ENCODE data around the gene ICOSLG. TPM values are rescaled to one million over a fixed set of nuclear protein-coding genes. Genes with fewer than 3 reads are reported as not detected.
"Not testable (repeated sequence)": the region's sequence is repeated elsewhere in the genome, so short reads cannot be mapped to it uniquely, and the experiment has no call there.

The ICOSLG gene, protein sequence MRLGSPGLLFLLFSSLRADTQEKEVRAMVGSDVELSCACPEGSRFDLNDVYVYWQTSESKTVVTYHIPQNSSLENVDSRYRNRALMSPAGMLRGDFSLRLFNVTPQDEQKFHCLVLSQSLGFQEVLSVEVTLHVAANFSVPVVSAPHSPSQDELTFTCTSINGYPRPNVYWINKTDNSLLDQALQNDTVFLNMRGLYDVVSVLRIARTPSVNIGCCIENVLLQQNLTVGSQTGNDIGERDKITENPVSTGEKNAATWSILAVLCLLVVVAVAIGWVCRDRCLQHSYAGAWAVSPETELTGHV
- total RNA-seq, result 5.3 TPM

DNA sequence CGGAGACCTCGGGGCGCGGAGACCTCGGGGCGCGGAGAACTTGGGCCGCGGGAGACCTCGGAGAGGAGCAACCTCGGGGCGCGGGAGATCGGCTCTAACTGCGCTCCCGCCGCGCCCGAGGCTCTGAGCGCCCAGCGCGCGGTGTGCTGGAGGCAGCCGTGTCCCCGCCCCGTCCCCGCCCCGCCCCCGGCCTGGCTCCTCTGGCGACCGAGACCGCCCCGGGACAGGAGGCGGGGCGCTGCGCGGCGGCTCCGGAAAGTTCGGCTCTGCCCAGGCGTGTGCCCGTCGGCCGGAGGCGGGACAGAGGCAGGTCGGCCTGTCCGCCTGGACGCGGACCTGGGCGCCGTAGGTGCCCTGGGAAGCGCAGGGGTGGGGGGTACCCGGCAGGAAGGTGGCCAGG is at the start of gene ICOSLG:
TSS of gene ICOSLG (minus strand) at position 102 of the 400 bp plus-strand sequence. CDS start 126 bp downstream, outside the sequence.
- peak; percentile 76 for ATAC-seq
- DNase-seq (ENCODE audit: low spot score); intact Hi-C loops (cut with DNase I): not testable (repeated sequence)

DNA sequence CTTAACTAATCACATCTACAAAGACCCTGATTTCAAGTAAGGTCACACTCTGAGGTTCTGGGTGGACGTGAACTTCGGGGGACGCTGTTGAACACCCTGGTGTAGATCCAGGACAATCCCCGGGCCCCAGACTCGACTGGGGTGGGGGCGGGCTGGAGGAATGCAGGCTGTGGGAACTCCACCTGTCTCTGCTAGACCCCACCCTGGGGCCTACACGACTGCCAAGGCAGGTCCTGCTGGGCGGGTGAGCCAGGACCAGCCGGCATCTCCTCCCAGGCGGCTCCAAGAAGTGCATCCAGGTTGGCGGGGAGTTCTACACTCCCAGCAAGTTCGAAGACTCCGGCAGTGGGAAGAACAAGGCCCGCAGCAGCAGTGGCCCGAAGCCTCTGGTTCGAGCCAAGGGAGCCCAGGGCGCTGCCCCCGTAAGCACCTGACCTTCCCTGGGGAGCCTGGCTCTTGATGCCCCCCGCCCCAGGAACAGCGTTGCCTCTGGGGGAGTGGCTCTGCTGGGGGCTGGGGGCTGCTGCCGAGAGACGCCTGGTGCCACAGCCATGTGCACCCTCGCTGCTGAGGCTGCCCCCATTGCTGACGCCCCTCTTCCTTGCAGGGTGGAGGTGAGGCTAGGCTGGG is 48.8 kb upstream of the ICOSLG start:
- ATAC-seq (no peak), DNase-seq (ENCODE audit: low spot score) (no peak)
- intact Hi-C loops (cut with DNase I), result no loop called here

DNA sequence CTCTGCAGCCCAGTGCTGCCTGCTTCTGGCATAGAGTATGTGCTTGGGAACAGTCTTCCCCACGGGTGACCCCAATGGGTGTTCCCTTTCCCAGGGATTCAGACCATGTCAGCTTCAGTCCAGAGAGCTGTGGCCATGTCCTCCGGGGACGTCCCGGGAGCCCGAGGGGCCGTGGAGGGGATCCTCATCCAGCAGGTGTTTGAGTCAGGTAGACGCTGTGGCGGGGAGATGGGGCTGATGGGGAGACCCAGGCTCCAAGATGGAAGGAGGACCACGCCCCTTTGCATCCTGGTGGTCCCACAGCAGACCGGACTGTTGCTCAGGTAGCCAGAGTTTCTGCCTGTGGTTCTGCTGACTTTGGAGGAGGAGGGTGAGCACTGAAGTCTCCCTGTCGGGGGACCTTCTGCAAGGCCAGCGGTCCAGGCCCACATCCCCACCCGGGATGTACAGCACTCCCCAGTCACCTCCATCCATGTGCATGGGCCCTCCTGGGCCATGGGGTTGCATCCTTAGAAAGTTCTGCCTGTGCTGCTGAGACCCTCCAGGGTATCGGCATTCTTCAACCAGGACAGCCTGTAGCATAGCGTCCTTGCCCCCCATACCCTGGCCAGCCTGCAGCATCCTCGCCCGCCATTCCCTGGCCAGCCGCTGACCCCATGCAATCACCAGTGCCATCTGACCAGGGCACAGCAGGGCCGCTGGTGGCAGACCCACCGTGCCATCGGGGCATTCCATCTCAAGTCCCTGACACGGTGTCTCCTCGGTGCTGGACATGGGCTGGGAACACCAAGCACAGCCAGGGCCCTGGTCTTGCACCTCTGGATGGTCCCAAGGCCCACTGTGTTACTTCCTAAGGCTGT is 47.7 kb upstream of the ICOSLG start:
- DNase-seq (ENCODE audit: low spot score) (peak; percentile 59), ATAC-seq (no peak)
- intact Hi-C loops (cut with DNase I), result no loop called here

GRCh38 chr21:44286716-44287632 is 46.2 kb upstream of the ICOSLG start:
- ATAC-seq, result no peak
- intact Hi-C loops (cut with DNase I), result no loop called here

DNA sequence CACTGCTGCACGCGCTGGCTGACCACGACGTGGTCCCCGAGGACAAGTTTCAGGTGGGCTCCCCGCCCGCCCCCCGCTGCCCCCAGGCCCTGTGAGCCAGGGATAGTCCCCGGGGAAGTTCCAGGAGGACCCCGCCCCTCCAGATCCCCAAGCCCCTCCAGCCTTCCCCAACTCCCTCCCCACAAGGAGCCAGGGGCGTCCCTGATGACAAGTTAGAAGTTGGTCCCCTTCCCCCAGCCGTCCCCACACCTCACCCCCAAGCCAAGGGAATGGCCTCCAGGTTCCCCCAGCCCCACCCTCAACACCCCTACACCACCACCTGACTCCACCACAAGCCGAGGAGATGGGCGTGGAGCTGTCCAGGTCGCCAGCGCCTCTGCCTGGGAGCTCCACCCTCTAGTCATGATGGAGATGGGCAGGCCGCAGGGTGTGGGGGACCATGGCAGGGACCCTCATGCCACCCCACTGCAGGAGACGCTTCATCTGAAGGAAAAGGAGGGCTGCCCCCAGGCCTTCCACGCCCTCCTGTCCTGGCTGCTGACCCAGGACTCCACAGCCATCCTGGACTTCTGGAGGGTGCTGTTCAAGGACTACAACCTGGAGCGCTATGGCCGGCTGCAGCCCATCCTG is 45.5 kb upstream of the ICOSLG start:
- DNase-seq (ENCODE audit: low spot score) (no peak), ATAC-seq (no peak)

More at GRCh38 chr21:44286716-44287632, 46.2 kb upstream of the ICOSLG start:
- DNase-seq (ENCODE audit: low spot score), result no peak

GRCh38 chr21:44285138-44285992 is 44.6 kb upstream of the ICOSLG start, which contains the start of gene AIRE:
AIRE (plus strand) TSS chr21:44285876; CDS start chr21:44286007, 131 bp downstream.
- ATAC-seq, result no peak
- peak; percentile 52 for DNase-seq (ENCODE audit: low spot score)

More for the DNA sequence above, 45.5 kb upstream of the ICOSLG start:
- intact Hi-C loops (cut with DNase I), result no loop called here

DNA sequence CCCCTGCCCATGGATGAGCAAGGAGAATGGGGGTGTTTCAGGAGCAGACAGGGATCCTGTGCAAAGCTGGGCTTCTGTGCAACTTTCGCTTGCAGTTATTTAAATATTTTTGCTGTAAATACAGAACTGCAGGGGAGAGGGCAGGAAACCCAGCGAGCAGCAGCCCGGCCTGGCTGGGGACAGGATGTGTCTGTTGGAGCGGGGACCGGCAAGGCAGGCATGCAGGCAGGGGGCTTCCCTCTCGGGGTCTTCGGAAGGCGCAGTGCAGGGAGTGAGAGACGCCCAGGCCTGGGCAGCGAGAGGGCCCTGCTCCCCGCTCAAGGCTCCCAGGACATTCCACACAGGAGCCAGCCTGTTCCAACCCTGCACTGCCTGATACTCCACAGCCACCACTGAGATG is 43.2 kb upstream of the ICOSLG start:
- no peak for ATAC-seq
- intact Hi-C loops (cut with DNase I), result no loop called here
- DNase-seq (ENCODE audit: low spot score), result no peak

More at GRCh38 chr21:44285138-44285992, 44.6 kb upstream of the ICOSLG start, which contains the start of gene AIRE:
- intact Hi-C loops (cut with DNase I), result no loop called here

DNA sequence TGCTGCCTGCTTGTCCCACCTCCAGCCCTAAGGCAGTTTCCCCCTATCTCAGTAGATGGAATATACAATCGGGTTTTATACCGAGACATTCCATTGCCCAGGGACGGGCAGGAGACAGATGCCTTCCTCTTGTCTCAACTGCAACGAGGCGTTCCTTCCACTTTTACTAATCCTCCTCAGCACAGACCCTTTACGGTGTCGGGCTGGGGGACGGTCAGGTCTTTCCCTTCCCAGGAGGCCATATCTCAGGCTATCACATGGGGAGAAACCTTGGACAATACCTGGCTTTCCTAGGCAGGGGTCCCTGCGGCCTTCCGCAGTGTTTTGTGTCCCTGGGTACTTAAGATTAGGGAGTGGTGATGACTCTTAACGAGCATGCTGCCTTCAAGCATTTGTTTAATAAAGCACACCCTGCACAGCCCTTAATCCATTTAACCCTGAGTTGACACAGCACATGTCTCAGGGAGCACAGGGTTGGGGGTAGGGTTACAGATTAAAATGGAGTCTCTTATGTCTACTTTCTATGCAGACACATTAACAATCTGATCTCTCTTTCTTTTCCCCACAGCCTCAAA is 42.6 kb upstream of the ICOSLG start:
- ATAC-seq; intact Hi-C loops (cut with DNase I); DNase-seq (ENCODE audit: low spot score): not testable (repeated sequence)

GRCh38 chr21:44282370-44282769 is 41.6 kb upstream of the ICOSLG start:
- ATAC-seq, result no peak
- intact Hi-C loops (cut with DNase I), result no loop called here
- DNase-seq (ENCODE audit: low spot score), result no peak

- intact Hi-C loops (cut with DNase I), result no loop called here
- ATAC-seq (no peak), DNase-seq (ENCODE audit: low spot score) (peak; percentile 49)
Measured at GRCh38 chr21:44281801-44282200, 41.1 kb upstream of the ICOSLG start.

- ATAC-seq (no peak), DNase-seq (ENCODE audit: low spot score) (no peak)
- intact Hi-C loops (cut with DNase I), result no loop called here
Measured at GRCh38 chr21:44279354-44280260, 38.9 kb upstream of the ICOSLG start.

DNA sequence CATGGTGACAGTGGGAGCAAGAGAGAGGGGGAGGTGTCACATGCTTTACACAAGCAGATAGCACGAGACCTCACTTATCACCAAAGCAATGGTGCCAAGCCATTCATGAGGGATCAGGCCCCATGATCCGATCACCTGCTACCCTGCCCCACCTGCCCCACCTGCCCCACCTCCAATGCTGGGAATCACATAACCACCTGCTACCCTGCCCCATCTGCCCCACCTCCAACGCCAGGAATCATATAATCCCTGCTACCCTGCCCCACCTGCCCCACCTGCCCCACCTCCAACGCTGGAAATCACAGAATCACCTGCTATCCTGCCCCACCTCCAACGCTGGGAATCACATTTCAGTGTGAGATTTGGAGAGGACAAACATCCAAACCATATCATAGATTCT is 34.3 kb upstream of the ICOSLG start:
- ATAC-seq, result no peak
- intact Hi-C loops (cut with DNase I), result no loop called here

GRCh38 chr21:44273046-44273445 is 32.3 kb upstream of the ICOSLG start:
- no peak for ATAC-seq
- intact Hi-C loops (cut with DNase I), result no loop called here

More for the DNA sequence above, 34.3 kb upstream of the ICOSLG start:
- no peak for DNase-seq (ENCODE audit: low spot score)

GRCh38 chr21:44272284-44272858 is 31.6 kb upstream of the ICOSLG start:
- intact Hi-C loops (cut with DNase I), result no loop called here
- no peak for DNase-seq (ENCODE audit: low spot score)
- ATAC-seq, result peak; percentile 17

More at GRCh38 chr21:44273046-44273445, 32.3 kb upstream of the ICOSLG start:
- DNase-seq (ENCODE audit: low spot score), result no peak

GRCh38 chr21:44271558-44272283 is 31.0 kb upstream of the ICOSLG start:
- intact Hi-C loops (cut with DNase I), result no loop called here
- DNase-seq (ENCODE audit: low spot score) (no peak), ATAC-seq (no peak)
